HG02623 (cell line): ENCODE measurements around the gene SDK1.

Experiments
- ATAC-seq: cut with Tn5 transposase; IDR thresholded peaks from one replicate; pipeline ENCODE4 v1.9.1; 2021; ENCODE audit warnings: moderate library complexity; ENCODE audit not compliant: unreplicated experiment

SDK1 gene

GRCh38 chr7:3518546-3518945 is 217.5 kb downstream of the SDK1 start:
- ATAC-seq, result no peak

GRCh38 chr7:3520206-3520605 is 219.2 kb downstream of the SDK1 start:
- no peak for ATAC-seq

- no peak for ATAC-seq
Measured at GRCh38 chr7:3527496-3528124, 226.6 kb downstream of the SDK1 start.

- ATAC-seq, result no peak
Measured at GRCh38 chr7:3533040-3533439, 232.0 kb downstream of the SDK1 start.

GRCh38 chr7:3537210-3537875 is 236.3 kb downstream of the SDK1 start:
- no peak for ATAC-seq

- no peak for ATAC-seq
Measured at GRCh38 chr7:3538041-3538440, 237.0 kb downstream of the SDK1 start.

GRCh38 chr7:3540456-3541220 is 239.6 kb downstream of the SDK1 start:
- ATAC-seq, result no peak

- ATAC-seq, result no peak
Measured at GRCh38 chr7:3544202-3544601, 243.2 kb downstream of the SDK1 start.

GRCh38 chr7:3548815-3549214 is 247.8 kb downstream of the SDK1 start:
- no peak for ATAC-seq

GRCh38 chr7:3549601-3550000 is 248.5 kb downstream of the SDK1 start:
- ATAC-seq, result no peak

GRCh38 chr7:3551536-3551935 is 250.5 kb downstream of the SDK1 start:
- no peak for ATAC-seq

- ATAC-seq, result no peak
Measured at GRCh38 chr7:3552499-3552898, 251.4 kb downstream of the SDK1 start.

GRCh38 chr7:3558400-3558799 is 257.3 kb downstream of the SDK1 start:
- ATAC-seq, result no peak

GRCh38 chr7:3559278-3559677 is 258.2 kb downstream of the SDK1 start:
- no peak for ATAC-seq

GRCh38 chr7:3560495-3560894 is 259.4 kb downstream of the SDK1 start:
- no peak for ATAC-seq

- ATAC-seq, result no peak
Measured at GRCh38 chr7:3561932-3562331, 260.9 kb downstream of the SDK1 start.

GRCh38 chr7:3564231-3564630 is 263.2 kb downstream of the SDK1 start:
- ATAC-seq, result no peak

GRCh38 chr7:3568516-3568915 is 267.5 kb downstream of the SDK1 start:
- ATAC-seq, result no peak

- ATAC-seq, result no peak
Measured at GRCh38 chr7:3569643-3570042, 268.6 kb downstream of the SDK1 start.

GRCh38 chr7:3573151-3573550 is 272.1 kb downstream of the SDK1 start:
- no peak for ATAC-seq

- no peak for ATAC-seq
Measured at GRCh38 chr7:3574386-3574785, 273.3 kb downstream of the SDK1 start.
